Erythroblast (primary cell): ENCODE results near the gene KCNAB2.

ENCODE experiments used
- GATA1 ChIP-seq: IDR thresholded peaks from 2 replicates; pipeline ENCODE4 v1.6.1; 2011; ENCODE audit warnings: low read depth, mild to moderate bottlenecking, control low read depth, low read length, moderate library complexity
- POLR2A ChIP-seq: IDR thresholded peaks from 2 replicates; pipeline ENCODE4 v1.6.1; 2011; ENCODE audit warnings: mild to moderate bottlenecking, low read length

DNA sequence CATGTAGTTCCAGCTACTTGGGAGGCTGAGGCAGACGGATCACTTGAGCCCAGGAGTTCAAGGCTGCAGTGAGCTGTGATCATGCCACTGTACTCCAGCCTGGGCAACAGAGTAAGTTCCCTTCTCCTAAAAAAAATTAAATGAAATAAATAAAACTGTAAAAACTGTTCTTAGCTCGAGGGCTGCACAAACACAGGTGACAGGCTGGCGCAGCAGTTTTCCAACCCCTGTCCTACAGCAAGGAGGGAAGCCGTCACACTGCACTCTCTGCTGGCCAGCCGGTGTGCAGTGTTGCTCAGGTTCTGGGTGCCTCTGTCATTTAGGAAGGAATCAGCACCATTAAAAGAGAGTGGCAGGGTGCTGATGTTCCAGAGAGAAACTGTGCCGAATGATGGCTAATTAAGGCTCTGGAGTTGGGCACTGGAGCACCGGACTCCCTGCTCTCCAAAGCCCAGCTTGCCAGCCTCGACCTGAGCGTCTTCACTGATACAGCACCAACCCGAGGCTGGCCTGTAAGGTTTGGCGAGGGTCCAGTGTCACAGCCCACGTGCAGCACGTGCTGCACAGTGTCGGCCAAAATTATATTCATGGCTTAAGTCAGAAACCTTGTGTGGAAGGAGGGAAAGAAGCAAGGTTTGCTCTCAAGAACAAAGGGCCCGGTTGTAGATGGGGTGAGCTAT is 26.4 kb upstream of the KCNAB2 start:
- TF ChIP-seq POLR2A (no peak), GATA1 (no peak)
